AG04450 (cell line): ENCODE data around the gene SOD2. TPM values are rescaled to one million over a fixed set of nuclear protein-coding genes. Genes with fewer than 3 reads are reported as not detected.

Experiments
- CTCF ChIA-PET: fragments of 300-600, 350-600 bp; formaldehyde crosslinking; extraction: SDS; loops from one replicate; lab custom pipeline; 2022; ENCODE audit warnings: antibody characterized with exemption, inconsistent platforms; lab: Charles Lee
- POLR2A ChIA-PET: fragments of 350-600 bp; formaldehyde crosslinking; extraction: SDS; loops from one replicate; lab custom pipeline; 2021; ENCODE audit warnings: antibody characterized with exemption, inconsistent platforms; lab: Yijun Ruan, JAX
- DNase-seq: peaks from one replicate; pipeline ENCODE4 v3.0.0-alpha.2; 2011; ENCODE audit warnings: low read depth, low spot score
- H3K27ac ChIP-seq: one replicate; pipeline ENCODE4 v1.5.1; 2012; ENCODE audit warnings: low read depth, low read length, control low read depth
- H3K27me3 ChIP-seq: one replicate; pipeline ENCODE4 v1.6.0; 2012; ENCODE audit warnings: low read length; ENCODE audit not compliant: control insufficient read depth, insufficient read depth
- H3K4me3 ChIP-seq: 2 replicates; pipeline ENCODE4 v1.5.1; 2011; ENCODE audit warnings: mild to moderate bottlenecking, low read depth, low read length, control low read depth
- H3K9me3 ChIP-seq: 2 replicates; pipeline ENCODE4 v1.5.1; 2012; ENCODE audit warnings: low read length; ENCODE audit not compliant: control insufficient read depth, insufficient read depth
- CTCF ChIP-seq: IDR thresholded peaks from 2 replicates; pipeline ENCODE4 v1.5.1; 2011; ENCODE audit warnings: low read depth, low read length, control low read depth, inconsistent platforms
- polyA plus RNA-seq: library from polyadenylated mRNA; depleted of rRNA; stranded (reverse); fragments of >200 nt; gene quantifications from 2 replicates; pipeline ENCODE4 v1.2.3, GENCODE V29; 2011

SOD2 gene
- polyA plus RNA-seq, 1 experiment = 126 TPM

- no peaks in the 10 kb centered on the region for H3K9me3 ChIP-seq
- no peaks in the 10 kb centered on the region for H3K27me3 ChIP-seq
- DNase-seq = no peak
- H3K27ac ChIP-seq = no peak overlapping the region
- TF ChIP-seq CTCF = no peak
- ChIA-PET CTCF (interaction anchor here (0.6 to 1.6 kb wide), 2 partner anchors 50 to 174 kb away, joined by 3 read pairs; no protein-coding TSS in a partner anchor), POLR2A (no interaction called here)
- H3K4me3 ChIP-seq = peak overlapping the region; percentile 39; the same call in 1 of the 2 replicates
Measured at GRCh38 chr6:159688266-159688905, 4.7 kb downstream of the SOD2 start.

DNA sequence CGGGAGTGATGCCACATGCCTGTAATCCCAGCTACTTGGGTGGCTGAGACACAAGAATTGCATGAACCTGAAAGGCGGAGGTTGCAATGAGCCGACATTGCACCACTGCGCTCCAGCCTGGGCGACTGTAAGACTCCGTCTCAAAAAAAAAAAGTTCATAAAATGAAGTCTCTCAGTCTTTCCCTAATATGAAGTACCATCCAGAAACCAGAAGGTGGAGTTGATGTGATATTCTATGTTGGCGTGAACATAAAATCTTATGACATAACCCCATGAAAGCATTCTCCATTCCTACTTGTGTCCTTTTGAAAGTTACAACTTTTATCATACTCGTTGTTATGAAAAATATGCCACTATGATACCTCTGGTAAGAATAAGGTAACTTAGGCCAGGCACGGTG lies 5.7 kb downstream of the SOD2 start:
- ChIA-PET CTCF (interaction anchor here (1.6 kb wide), 1 partner anchor 51 kb away, joined by 3 read pairs; no protein-coding TSS in a partner anchor), POLR2A (no interaction called here)
- no peak for DNase-seq
- Histone ChIP-seq H3K27ac (no peak overlapping the region), H3K4me3 (no peak overlapping the region), H3K9me3 (no peaks in the 10 kb centered on the region), H3K27me3 (no peaks in the 10 kb centered on the region)
- TF ChIP-seq CTCF = no peak

DNA sequence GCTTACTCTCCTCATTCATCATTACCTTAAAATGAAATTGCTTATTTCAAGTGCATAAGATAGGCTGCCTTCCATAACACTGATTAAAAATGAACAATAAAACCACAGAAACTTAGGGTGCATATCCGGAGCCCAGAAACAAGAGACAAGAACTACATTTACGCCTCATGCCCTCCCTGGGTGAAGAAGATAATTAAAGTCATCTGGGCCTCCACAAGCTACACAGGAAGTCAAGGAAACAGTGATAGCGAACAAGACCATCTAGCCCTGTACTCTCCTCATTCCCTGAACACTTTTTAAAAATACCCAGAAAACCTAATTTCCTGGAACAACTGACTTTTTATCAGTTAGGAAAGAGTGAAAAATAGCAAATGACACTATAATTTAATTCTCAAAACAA lies 6.3 kb downstream of the SOD2 start:
- DNase-seq = no peak
- POLR2A ChIA-PET = no interaction called here
- Histone ChIP-seq H3K9me3 (no peaks in the 10 kb centered on the region), H3K27me3 (no peaks in the 10 kb centered on the region), H3K27ac (no peak overlapping the region), H3K4me3 (no peak overlapping the region)
- CTCF ChIA-PET = interaction anchor here (0.5 to 1.4 kb wide), 2 partner anchors 32 to 171 kb away, joined by 5 read pairs; no protein-coding TSS in a partner anchor
- no peak for TF ChIP-seq CTCF

DNA sequence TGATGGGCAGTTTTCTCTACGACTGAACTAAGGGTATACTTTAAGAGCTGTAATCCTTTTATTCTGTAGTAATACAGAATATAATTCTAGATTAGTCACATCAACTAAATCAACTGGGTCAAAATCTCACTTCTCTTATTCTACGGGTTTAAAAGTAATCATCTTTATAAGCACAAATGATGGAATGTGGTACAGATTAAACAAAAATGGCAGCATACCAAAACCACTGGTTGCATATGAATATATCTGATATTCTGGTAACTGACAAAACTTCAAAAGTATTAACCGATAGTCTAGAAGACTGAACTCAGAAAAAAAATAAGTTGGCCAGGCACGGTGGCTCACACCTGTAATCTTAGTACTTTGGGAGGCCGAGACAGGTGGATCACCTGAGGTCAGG lies 7.0 kb downstream of the SOD2 start:
- no peak for TF ChIP-seq CTCF
- DNase-seq = no peak
- no peaks in the 10 kb centered on the region for H3K27me3 ChIP-seq
- ChIA-PET POLR2A (no interaction called here), CTCF (interaction anchor here (0.5 to 1.4 kb wide), 2 partner anchors 31 to 171 kb away, joined by 5 read pairs; no protein-coding TSS in a partner anchor)
- no peak overlapping the region for H3K4me3 ChIP-seq
- H3K9me3 ChIP-seq = no peaks in the 10 kb centered on the region
- no peak overlapping the region for H3K27ac ChIP-seq

DNA sequence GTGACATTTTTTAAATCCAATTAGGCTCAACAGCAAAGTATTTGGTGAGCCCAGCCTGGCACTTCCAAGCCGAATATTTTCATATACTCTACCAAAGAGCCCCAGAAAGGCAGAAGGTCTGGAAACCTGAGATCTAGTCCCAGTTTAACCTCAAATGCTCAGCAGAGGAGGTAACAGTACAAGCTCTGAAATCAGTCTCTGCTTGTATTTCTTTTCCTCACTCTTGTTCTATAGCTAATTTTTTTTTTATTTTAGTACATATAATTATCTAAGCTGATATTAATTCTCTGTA lies 9.1 kb downstream of the SOD2 start:
- H3K9me3 ChIP-seq = no peaks in the 10 kb centered on the region
- ChIA-PET CTCF (interaction anchor here (0.9 kb wide), 1 partner anchor 509 kb away, joined by 3 read pairs; no protein-coding TSS in a partner anchor), POLR2A (no interaction called here)
- no peak overlapping the region for H3K27ac ChIP-seq
- H3K27me3 ChIP-seq = no peaks in the 10 kb centered on the region
- no peak for DNase-seq
- TF ChIP-seq CTCF = no peak
- no peak overlapping the region for H3K4me3 ChIP-seq
